Activated naive CD4-positive, alpha-beta T cell treated with anti-CD3 and anti-CD28 coated beads for 36 hours (primary cell): ENCODE data around the gene POU2AF3. TPM values are rescaled to one million over a fixed set of nuclear protein-coding genes. Genes with fewer than 3 reads are reported as not detected.
"Not testable (repeated sequence)": the region's sequence is repeated elsewhere in the genome, so short reads cannot be mapped to it uniquely, and the experiment has no call there.

Experiments used
- CTCF ChIA-PET: fragments of 350-600 bp; sonication (Branson Sonifier 250); formaldehyde crosslinking; loops from one replicate; lab custom pipeline; 2021; ENCODE audit warnings: antibody characterized with exemption; lab: Charles Lee
- DNase-seq: peaks from one replicate; pipeline ENCODE4 v3.0.0-alpha.2; 2020
- H3K27ac Mint-ChIP-seq: one replicate; pipeline ENCODE4 v1.8.0; 2021; ENCODE audit warnings: mild to moderate bottlenecking, mixed read lengths
- H3K27me3 Mint-ChIP-seq: one replicate; pipeline ENCODE4 v1.8.0; 2021; ENCODE audit warnings: low read depth, mixed read lengths
- H3K36me3 Mint-ChIP-seq: one replicate; pipeline ENCODE4 v1.8.0; 2021; ENCODE audit warnings: low read depth, mixed read lengths
- H3K4me1 Mint-ChIP-seq: one replicate; pipeline ENCODE4 v1.8.0; 2021; ENCODE audit warnings: low read depth, mixed read lengths
- H3K4me3 Mint-ChIP-seq: one replicate; pipeline ENCODE4 v1.8.0; 2021; ENCODE audit warnings: mild to moderate bottlenecking, moderate library complexity, mixed read lengths
- H3K9me3 Mint-ChIP-seq: one replicate; pipeline ENCODE4 v1.8.0; 2021; ENCODE audit warnings: mixed read lengths
- intact Hi-C: fragments of 100-400 bp; cut with micrococcal nuclease; formaldehyde crosslinking; loops from one replicate; pipeline ENCODE4 v1.15.1; 2023
- total RNA-seq, 2 experiments: library from RNA; stranded (reverse); gene quantifications; one replicate each; pipeline ENCODE4 v1.2.3, GENCODE V29; 2021

POU2AF3 gene
- not detected for total RNA-seq

- CTCF ChIA-PET = no interaction called here
- Mint-ChIP-seq H3K27ac (no peak within 1 kb of the TSS), H3K36me3 (no peaks in the 10 kb centered on the region), H3K27me3 (peaks cover 26% of the 10 kb centered on the region), H3K4me1 (peaks cover 2% of the 10 kb centered on the region), H3K4me3 (no peak within 1 kb of the TSS), H3K9me3 (no peaks in the 10 kb centered on the region)
- no peak for DNase-seq
- intact Hi-C loops = no loop called here
Observed at GRCh38 chr11:111298413-111299100, at the start of gene POU2AF3. POU2AF3 (plus strand) TSS chr11:111298546; CDS start chr11:111298582, 36 bp downstream.

- CTCF ChIA-PET = no interaction called here
- no peak for DNase-seq
- H3K9me3 Mint-ChIP-seq = no peaks in the 10 kb centered on the region
- H3K4me3 Mint-ChIP-seq = no peak overlapping the region
- intact Hi-C loops = no loop called here
- no peaks in the 10 kb centered on the region for H3K4me1 Mint-ChIP-seq
- peaks cover 12% of the 10 kb centered on the region for H3K27me3 Mint-ChIP-seq
- H3K27ac Mint-ChIP-seq = no peak overlapping the region
- H3K36me3 Mint-ChIP-seq = no peaks in the 10 kb centered on the region
Observed at GRCh38 chr11:111250936-111251335, 47.4 kb upstream of the POU2AF3 start.

- CTCF ChIA-PET = no interaction called here
- Mint-ChIP-seq H3K4me1 (no peaks in the 10 kb centered on the region), H3K27me3 (peaks cover 14% of the 10 kb centered on the region), H3K4me3 (no peak overlapping the region), H3K27ac (no peak overlapping the region), H3K9me3 (no peaks in the 10 kb centered on the region), H3K36me3 (no peaks in the 10 kb centered on the region)
- no peak for DNase-seq
- intact Hi-C loops = no loop called here
Observed at GRCh38 chr11:111253131-111253530, 45.2 kb upstream of the POU2AF3 start.

GRCh38 chr11:111253630-111254029 is 44.7 kb upstream of the POU2AF3 start:
- intact Hi-C loops = no loop called here
- no peaks in the 10 kb centered on the region for H3K4me1 Mint-ChIP-seq
- no peak for DNase-seq
- no peak overlapping the region for H3K27ac Mint-ChIP-seq
- no peak overlapping the region for H3K4me3 Mint-ChIP-seq
- H3K9me3 Mint-ChIP-seq = no peaks in the 10 kb centered on the region
- H3K27me3 Mint-ChIP-seq = peaks cover 14% of the 10 kb centered on the region
- CTCF ChIA-PET = no interaction called here
- no peaks in the 10 kb centered on the region for H3K36me3 Mint-ChIP-seq

- no peak overlapping the region for H3K4me3 Mint-ChIP-seq
- intact Hi-C loops = no loop called here
- no peaks in the 10 kb centered on the region for H3K36me3 Mint-ChIP-seq
- no peaks in the 10 kb centered on the region for H3K9me3 Mint-ChIP-seq
- H3K27ac Mint-ChIP-seq = no peak overlapping the region
- CTCF ChIA-PET = no interaction called here
- no peak for DNase-seq
- H3K4me1 Mint-ChIP-seq = peaks cover 2% of the 10 kb centered on the region
- H3K27me3 Mint-ChIP-seq = peaks cover 17% of the 10 kb centered on the region
Observed at GRCh38 chr11:111258046-111258445, 40.3 kb upstream of the POU2AF3 start.

GRCh38 chr11:111259896-111260295 is 38.5 kb upstream of the POU2AF3 start:
- CTCF ChIA-PET = no interaction called here
- H3K9me3 Mint-ChIP-seq = no peaks in the 10 kb centered on the region
- no peaks in the 10 kb centered on the region for H3K36me3 Mint-ChIP-seq
- no peak overlapping the region for H3K4me3 Mint-ChIP-seq
- no peak overlapping the region for H3K27ac Mint-ChIP-seq
- intact Hi-C loops = no loop called here
- H3K27me3 Mint-ChIP-seq = peaks cover 17% of the 10 kb centered on the region
- DNase-seq = no peak
- H3K4me1 Mint-ChIP-seq = peaks cover 2% of the 10 kb centered on the region

GRCh38 chr11:111260811-111261210 is 37.5 kb upstream of the POU2AF3 start:
- peaks cover 2% of the 10 kb centered on the region for H3K4me1 Mint-ChIP-seq
- no peak overlapping the region for H3K27ac Mint-ChIP-seq
- no peaks in the 10 kb centered on the region for H3K36me3 Mint-ChIP-seq
- H3K9me3 Mint-ChIP-seq = no peaks in the 10 kb centered on the region
- H3K27me3 Mint-ChIP-seq = peaks cover 17% of the 10 kb centered on the region
- H3K4me3 Mint-ChIP-seq = no peak overlapping the region
- DNase-seq = no peak
- CTCF ChIA-PET = interaction anchor here (1.3 to 1.6 kb wide), 2 partner anchors 157 to 168 kb away, joined by 4 to 7 read pairs; no protein-coding TSS in a partner anchor
- intact Hi-C loops = no loop called here

GRCh38 chr11:111264646-111265045 is 33.7 kb upstream of the POU2AF3 start:
- Mint-ChIP-seq H3K9me3 (no peaks in the 10 kb centered on the region), H3K27ac (no peak overlapping the region), H3K36me3 (no peaks in the 10 kb centered on the region), H3K27me3 (peaks cover 14% of the 10 kb centered on the region), H3K4me1 (peaks cover 2% of the 10 kb centered on the region), H3K4me3 (no peak overlapping the region)
- CTCF ChIA-PET = no interaction called here
- no peak for DNase-seq
- intact Hi-C loops = no loop called here

- peaks cover 9% of the 10 kb centered on the region for H3K27me3 Mint-ChIP-seq
- DNase-seq = no peak
- H3K9me3 Mint-ChIP-seq = no peaks in the 10 kb centered on the region
- no peak overlapping the region for H3K27ac Mint-ChIP-seq
- intact Hi-C loops = no loop called here
- H3K4me1 Mint-ChIP-seq = peaks cover 2% of the 10 kb centered on the region
- H3K36me3 Mint-ChIP-seq = no peaks in the 10 kb centered on the region
- CTCF ChIA-PET = interaction anchor here (0.9 kb wide), 1 partner anchor 17 kb away, joined by 3 read pairs; no protein-coding TSS in a partner anchor
- no peak overlapping the region for H3K4me3 Mint-ChIP-seq
Observed at GRCh38 chr11:111265421-111265820, 32.9 kb upstream of the POU2AF3 start.

- H3K27me3 Mint-ChIP-seq, H3K27ac Mint-ChIP-seq, H3K4me1 Mint-ChIP-seq, H3K36me3 Mint-ChIP-seq, DNase-seq, intact Hi-C loops, H3K4me3 Mint-ChIP-seq, H3K9me3 Mint-ChIP-seq: not testable (repeated sequence)
- CTCF ChIA-PET = interaction anchor here (1.7 kb wide), 1 partner anchor 10 kb away, joined by 5 read pairs; no protein-coding TSS in a partner anchor
Observed at GRCh38 chr11:111268303-111268702, 30.0 kb upstream of the POU2AF3 start.

- intact Hi-C loops = no loop called here
- Mint-ChIP-seq H3K4me1 (peaks cover 3% of the 10 kb centered on the region), H3K27ac (no peak overlapping the region), H3K36me3 (no peaks in the 10 kb centered on the region), H3K27me3 (peaks cover 2% of the 10 kb centered on the region), H3K9me3 (no peaks in the 10 kb centered on the region), H3K4me3 (no peak overlapping the region)
- CTCF ChIA-PET = interaction anchor here (1.2 to 1.7 kb wide), 2 partner anchors 9 to 159 kb away, joined by 4 to 5 read pairs; no protein-coding TSS in a partner anchor
- no peak for DNase-seq
Observed at GRCh38 chr11:111269146-111269868, 29.0 kb upstream of the POU2AF3 start.

- CTCF ChIA-PET = interaction anchor here (1.4 to 1.6 kb wide), 3 partner anchors 10 to 156 kb away, joined by 3 to 5 read pairs (median 3); no protein-coding TSS in a partner anchor
- peaks cover 3% of the 10 kb centered on the region for H3K4me1 Mint-ChIP-seq
- DNase-seq = no peak
- H3K27ac Mint-ChIP-seq = no peak overlapping the region
- H3K27me3 Mint-ChIP-seq = peaks cover 2% of the 10 kb centered on the region
- no peak overlapping the region for H3K4me3 Mint-ChIP-seq
- no peaks in the 10 kb centered on the region for H3K36me3 Mint-ChIP-seq
- H3K9me3 Mint-ChIP-seq = no peaks in the 10 kb centered on the region
- intact Hi-C loops = no loop called here
Observed at GRCh38 chr11:111272420-111272819, 25.9 kb upstream of the POU2AF3 start.
